HG02885 (cell line): Measurements from ENCODE around the gene ANKRD13D.
"Not testable (repeated sequence)": the region's sequence is repeated elsewhere in the genome, so short reads cannot be mapped to it uniquely, and the experiment has no call there.

Experiments used
- ATAC-seq: cut with Tn5 transposase; IDR thresholded peaks from one replicate; pipeline ENCODE4 v1.9.1; 2021; ENCODE audit warnings: mild to moderate bottlenecking; ENCODE audit not compliant: unreplicated experiment, poor library complexity

ANKRD13D gene

DNA sequence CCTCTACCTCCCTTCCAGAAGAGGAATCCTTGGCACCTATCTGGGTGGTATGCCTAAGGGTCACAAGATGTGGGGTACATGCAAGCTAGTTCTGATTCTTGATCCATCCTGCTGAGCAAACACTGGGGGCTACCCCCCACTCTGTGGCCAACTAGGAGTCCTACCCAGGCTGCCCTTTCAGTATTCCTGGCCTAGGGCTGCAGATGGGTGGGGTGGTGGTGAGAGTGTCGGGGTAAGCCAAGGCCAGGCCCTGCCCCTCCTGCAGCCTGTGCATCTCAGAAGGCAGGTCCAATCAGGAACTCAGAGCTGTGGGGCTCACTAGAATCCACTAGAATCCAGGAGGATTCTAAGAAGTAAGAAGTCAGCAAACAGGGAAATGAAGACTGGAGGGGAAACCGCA lies 25.1 kb downstream of the ANKRD13D start:
- ATAC-seq, result no peak

DNA sequence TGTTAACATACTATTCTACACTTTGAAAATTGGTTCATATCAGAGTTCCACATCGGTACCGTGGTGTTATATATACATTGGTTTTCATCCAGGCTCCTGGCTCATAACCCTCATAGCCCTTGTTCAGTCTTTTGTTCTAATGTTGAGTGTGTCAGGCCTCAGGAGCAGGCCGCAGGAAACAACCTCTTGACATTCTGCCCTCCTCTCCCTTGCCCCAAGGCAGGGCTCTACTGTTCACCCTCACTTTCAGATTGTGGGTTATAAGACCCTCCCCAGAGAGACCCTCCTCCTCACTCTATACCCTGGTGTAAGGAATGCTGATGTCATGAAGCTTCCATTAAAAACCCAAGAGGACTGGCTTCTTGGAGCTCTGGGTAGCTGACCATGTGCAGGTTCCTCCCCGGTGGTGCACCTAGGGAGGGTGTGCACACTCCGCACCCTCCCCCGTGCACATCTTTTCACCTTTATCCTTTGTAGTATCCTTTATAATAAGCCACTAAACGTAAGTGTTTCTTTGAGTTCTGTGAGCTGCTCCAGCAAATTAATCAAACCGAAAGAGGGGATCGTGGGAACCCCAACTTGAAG lies 26.3 kb downstream of the ANKRD13D start:
- ATAC-seq, result no peak

DNA sequence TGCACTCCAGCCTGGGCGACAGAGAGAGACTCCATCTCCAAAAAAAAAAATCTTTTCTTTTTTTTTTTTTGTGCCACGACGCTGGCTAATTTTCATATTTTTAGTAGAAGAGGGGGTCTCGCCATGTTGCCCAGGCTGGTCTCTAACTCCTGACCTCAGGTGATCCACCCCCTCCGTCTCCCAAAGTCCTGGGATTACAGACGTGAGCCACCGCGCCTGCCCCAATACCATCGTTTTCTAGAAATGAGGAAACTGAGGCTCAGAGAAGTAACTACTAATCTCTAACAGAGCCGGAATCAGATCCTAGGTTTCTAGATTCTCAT lies 27.7 kb downstream of the ANKRD13D start:
- ATAC-seq, result no peak

DNA sequence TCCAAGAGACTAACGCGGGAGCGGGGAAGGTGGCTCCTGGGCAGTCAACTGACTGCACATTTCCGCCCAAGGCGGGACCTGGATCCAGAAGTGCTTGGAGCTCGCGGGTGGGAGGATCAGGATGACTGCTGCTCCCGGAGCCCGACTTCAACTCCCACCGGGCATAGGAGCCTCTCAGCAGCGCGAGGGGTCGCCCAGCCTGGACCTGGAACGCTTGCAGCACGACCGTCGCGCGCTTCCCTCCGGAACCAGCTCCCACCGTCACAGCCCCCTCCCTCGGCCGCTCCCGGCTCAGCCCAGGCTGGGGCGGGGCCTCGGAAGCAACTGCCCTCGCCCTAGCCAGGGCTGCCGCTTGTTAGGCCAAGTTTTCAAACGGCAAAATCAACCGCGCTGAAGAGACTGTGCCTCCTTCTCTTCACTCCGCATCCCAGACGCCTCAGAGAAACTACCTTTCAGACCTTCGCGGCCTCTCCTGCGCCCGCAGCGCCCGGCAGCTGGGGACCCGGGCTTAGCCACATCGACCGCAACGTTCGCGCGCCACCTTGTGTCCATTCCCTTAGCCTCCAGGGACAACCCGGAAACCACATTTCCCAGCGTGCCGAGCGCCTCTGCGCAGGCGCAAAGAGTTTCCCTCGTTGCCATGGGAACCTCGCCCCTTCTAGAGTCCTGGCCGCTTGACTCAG lies 28.2 kb downstream of the ANKRD13D start:
- peak; percentile 88 for ATAC-seq

DNA sequence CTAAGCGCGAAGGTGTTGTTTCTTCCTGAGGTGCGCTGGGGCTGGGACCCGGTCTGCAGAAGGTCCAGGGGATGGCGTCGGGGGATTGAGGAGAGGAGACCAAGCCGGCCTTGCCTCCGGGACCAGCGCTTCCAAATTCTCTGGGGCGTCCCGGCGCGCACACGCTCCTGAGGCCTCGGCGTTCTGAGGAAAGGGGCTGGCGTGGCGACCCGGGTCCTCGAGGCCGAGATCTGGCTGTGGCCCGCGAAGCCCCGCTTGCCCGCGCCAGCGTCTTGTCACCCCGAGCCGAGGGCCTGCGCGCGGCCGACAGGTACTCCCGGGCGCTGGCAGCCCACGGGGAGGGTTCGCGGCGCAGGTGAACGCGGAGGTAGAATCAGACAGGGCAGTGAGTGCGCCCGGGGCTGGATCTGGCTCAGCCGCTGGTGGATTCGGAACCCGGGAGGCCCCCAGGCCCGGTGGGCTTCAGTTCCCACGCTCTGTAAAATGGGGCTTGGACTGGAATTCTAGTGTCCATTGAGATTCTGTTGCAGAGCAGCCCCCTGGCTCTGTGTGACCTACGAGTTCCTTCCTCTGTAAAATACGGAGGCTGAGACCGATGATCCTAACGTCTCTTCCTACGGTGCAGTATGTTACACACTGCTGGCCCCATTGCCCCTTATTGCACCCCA lies 28.9 kb downstream of the ANKRD13D start:
- ATAC-seq, result no peak

DNA sequence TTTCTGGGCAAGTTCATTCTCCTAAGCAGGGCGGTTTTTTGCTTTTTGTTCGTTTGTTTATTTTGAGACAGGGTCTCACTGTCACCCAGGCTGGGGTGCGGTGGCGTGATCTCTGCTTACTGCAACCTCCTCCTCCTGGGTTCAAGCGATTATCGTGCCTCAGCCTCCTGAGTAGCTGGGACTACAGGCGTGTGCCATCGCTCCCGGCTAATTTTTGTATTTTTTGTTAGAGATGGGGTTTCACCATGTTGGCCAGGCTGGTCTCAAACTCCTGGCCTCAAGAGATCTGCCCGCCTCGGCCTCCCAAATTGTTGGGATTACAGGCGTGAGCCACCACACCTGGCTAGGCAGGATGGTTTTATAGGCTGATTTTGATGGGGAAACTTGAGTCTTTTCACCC lies 29.8 kb downstream of the ANKRD13D start:
- ATAC-seq, result not testable (repeated sequence)

DNA sequence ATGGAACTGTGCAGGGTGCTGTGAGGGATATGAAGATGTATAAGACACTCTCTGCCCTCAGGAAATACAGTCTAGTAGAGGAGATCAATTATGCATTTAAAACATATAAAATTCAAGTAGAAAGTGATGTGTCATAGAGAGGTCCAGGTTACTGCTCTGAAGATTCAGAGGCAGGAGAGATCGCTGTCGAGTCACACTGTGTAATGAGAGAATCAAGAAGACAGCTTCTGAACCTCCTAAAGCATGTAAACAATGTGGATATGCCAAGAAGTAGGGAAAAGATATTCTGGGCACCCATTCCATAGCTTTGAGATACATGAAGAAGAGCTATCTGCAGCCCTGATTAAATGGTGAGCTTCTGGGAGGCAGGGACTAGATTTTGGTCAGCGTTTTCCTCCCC lies 30.9 kb downstream of the ANKRD13D start:
- ATAC-seq, result no peak

DNA sequence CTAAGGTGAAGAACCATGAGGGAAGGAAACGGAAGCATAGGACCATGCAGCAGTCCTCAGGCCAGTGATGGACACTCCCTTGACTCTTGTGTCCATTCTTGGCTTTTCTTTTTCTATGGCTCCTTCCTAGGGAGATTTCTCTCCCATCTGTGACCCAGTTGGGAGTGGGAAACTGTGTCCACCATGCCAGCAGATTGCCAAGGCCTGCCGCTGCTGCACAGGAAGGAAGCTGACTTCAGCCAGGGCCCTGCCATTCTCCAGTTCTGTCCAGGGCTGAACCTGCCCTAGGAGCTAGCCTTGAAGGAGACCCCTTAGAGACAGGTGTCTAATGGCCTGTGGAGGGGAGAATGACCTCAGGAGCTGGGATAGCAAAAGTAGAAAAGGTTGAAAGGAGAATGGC lies 31.6 kb downstream of the ANKRD13D start:
- ATAC-seq, result no peak

DNA sequence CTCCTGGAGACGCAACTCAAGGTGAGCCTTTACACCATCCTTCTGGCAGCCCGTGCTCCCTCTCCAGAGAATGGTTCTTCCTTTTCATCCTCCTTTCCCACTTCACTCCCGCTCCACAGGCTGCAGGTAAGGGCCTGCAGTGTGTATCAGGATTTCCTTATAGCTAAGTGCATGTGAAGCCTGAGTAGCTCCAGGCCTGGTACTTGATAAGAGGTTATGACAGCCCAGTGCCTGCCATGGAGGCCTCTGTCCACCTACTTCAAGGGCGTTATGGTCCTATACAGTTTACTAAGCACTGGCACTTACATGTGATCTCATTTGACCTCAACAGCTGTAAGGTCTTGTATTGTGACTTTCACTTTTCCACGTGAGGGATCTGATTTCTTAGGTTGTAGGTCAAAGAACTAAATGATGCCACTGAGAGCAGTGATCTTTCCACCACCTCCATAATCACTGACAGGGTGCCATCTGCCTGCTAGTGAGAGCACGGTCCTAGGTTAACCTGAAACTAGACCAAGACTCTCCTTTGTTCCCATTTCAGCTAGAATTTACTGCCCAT lies 32.3 kb downstream of the ANKRD13D start:
- ATAC-seq, result no peak

DNA sequence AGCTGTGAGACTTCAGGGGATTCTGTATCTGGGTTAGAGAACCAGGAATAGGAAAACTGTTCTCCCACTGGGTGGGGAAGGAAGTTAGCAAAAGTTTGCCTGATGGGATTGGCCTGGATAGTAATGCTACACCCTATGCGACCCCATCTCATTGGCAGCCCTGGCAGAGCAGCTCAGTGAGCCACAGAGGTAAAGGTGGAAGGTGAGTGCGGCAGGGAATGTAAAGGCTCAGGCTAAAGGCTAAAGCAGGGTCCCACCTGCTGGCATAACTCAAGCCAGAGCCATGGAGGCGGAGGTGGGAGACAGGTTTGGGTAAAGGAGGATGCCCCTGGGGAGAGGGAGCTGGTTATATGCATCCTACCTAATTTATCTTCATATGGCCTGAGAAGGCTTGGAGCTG lies 32.9 kb downstream of the ANKRD13D start:
- ATAC-seq, result no peak

DNA sequence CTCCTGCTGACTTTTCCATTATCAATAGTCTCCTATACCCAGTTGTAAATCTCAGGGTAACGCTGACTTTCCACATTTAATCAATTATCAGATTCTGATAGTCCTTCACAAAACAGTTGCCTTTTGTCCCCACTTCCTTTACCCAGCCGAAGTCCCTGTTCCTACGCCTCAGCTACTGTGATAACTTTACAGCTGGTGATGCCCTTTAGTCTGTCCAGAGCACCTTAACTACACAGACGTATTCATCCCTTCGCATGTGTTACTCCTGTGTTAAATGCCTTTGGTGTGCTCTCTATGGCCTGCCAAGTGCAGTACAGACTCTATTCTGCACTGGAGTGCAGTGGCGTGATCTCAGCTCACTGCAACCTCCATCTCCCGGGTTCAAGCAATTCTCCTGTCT lies 34.4 kb downstream of the ANKRD13D start:
- no peak for ATAC-seq

DNA sequence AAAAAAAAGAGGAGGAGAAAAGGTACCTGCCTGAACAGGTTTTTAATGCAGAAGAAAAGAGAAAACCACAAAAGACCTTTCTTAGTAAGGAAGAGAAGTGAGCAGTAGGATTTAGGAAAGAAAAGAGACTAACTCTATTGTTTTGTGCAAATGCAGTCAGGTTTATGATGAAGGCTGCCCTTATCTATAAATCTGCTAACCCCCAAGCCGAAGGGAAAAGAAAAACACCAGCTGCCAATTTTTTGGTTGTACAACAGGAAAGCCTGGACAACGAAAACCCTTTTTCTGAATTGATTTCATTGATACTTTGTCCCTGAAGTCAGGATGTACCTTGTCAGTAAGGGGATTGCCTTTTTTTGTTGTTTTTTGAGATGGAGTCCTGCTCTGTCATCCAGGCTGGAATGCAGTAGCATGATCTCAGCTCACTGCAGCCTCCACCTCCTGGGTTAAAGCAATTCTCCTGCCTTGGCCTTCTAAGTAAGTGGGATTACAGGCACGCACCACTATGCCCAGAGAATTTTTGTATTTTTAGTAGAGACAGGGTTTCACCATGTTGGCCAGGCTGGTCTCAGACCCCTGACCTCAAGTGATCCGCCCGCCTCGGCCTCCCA lies 43.1 kb downstream of the ANKRD13D start:
- no peak for ATAC-seq

DNA sequence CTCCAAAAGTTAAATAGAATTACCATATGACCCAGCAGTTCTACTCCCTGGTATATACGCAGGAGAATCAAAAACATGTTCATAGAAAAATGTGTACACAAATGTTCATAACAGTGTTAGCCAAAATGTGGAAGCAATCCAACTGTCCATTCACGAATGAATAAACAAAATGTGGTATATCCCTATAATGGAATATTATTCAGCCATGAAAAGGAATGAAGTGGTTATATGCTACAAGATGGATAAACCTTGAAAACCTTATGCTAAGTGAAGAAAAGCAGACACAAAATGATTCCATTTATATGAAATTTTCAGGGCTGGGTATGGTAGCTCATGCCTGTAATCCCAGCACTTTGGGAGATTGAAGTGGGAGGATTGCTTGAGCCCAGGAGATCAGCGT lies 48.2 kb downstream of the ANKRD13D start:
- no peak for ATAC-seq

DNA sequence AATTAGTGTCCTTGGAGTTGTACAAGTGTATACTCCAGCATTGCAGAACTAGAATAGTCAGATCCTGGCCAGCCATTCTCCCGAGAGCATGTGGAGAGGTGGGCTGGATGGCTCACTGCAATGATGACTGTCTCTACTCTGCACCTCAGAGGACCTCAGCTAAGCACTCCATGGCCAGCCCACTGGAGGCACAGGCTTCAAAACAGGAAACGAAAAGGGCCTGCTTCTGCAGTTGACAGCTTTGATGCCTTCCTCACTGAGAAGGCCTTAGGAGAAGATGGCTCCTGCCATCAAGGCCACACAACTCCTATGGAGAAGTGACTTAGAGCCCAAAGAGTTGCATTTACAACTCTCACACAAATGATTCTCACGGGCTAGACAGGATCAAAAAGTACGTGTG lies 55.2 kb downstream of the ANKRD13D start:
- no peak for ATAC-seq

DNA sequence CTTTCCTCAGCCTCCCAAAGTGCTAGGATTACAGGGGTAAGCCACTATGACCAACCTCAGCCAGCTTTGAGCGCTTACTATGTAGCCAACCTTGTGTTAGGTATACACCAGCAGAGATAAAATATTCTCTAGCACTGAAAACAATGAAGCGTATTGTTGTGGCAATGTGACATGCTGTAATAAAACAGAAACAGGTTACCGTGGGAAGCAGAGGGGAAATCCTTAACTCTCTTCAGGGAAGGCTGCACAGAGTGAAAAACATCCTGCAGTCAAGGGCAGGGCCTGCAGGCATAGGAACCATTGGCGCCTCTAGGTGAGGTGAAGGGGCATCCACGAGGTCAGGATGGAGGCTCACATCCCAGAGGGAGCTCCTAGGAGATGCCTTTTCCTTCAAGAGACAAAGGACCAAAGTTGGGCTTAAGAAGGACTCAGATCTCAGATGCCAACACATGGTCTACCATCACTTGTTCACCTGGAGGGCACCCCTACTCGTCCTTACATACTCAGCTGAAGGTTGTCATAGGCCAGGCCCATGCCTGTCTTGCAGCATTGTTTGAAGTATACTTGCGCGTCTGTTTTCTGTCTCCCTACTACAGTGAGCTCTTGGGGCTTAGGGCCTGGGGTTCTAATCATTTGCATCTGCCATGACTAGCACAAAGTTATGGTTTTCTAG lies 56.3 kb downstream of the ANKRD13D start:
- ATAC-seq, result no peak

DNA sequence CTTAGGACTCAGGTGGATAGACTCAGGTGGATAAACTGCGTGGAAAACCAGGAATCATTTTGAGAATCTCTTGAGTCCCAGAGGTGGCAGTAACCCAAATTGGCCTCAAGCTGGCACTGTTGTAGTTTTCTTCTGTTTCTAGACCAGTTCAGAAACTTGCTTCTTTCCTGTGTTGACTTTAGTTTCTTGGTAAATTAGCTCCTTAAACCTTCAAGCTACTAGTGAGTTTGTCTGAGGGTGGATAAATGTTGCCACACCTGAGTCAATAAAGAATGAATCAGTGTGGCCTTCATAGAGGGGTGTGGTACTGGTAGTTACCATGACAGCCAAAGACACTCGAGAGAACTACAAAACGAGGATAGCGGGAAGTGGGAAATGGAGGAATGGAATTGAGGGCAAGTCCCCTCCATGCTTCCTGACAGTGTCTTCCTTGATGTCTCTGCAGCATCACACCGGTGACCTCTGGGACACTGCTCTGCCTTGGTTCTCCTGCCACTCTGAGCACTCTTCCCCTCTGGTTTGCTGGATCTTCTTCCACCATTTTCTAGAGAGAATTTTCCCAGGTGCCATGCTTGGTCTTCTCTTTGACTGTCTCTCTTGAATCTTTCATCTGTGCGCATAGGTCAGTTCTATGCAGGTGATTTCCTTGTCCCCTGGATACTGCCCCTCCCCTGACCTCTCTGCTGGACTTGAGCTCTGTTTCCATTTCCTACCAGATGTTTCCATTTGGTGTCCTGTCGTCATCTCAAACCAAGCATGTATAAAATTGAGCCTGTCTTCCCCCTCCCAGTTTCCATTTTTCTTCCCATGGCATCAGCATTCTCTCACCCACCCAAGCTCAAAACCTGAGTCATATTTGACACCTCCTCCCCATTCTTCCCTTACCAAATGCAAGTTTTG lies 57.1 kb downstream of the ANKRD13D start:
- no peak for ATAC-seq

DNA sequence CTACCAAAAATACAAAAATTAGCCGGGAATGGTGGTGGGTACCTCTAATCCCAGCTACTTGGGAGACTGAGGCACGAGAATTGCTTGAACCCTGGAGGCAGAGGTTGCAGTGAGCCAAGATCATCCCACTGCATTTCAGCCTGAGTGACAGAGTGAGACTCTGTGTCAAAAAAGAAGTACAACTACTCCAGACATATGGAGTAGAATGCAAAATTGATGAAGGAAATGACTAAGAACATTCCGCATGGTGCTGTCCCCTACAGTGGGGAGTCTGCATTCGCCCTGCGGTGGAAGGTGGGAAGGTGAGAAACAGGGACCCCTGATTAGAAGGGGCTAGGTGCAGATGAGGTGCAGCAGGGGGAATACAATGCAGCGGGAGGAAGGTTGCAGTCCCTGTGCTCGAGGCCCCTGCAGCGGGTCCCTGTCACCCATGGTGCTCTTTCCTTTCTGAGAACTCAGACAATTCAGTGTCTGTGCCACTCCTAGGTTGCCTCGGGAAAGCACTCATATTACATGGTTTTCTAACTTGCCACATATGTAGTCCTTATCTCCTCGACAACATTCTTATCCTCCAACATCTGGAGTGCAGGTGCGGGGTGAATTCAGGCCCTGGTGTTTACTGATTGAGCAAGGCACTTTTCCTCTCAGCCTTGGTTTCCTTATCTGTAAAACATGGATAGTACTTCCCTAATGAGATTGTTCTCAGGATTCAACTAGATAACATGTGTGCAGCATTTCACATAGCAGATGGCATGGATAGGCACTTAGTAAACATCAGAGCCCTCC lies 59.1 kb downstream of the ANKRD13D start:
- ATAC-seq, result no peak

DNA sequence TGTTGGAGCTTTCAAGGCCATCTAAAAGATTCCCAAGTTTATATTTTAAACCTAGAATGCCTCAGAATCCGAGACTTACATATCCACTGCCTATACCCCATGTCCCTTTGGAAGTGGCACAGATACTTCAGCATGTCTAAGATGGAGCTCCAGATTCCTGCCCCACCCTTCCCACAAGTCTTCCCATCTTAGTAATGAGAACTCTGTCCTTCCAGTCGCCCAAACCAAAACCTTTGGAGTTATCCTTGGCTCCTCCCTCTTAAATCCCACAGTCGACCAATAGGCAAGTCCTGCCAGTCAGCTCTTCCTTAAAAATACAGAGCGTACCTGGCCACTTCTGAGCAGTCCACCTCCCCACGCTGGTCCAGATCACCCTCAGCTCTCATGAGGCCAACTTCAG lies 59.9 kb downstream of the ANKRD13D start:
- ATAC-seq, result no peak

DNA sequence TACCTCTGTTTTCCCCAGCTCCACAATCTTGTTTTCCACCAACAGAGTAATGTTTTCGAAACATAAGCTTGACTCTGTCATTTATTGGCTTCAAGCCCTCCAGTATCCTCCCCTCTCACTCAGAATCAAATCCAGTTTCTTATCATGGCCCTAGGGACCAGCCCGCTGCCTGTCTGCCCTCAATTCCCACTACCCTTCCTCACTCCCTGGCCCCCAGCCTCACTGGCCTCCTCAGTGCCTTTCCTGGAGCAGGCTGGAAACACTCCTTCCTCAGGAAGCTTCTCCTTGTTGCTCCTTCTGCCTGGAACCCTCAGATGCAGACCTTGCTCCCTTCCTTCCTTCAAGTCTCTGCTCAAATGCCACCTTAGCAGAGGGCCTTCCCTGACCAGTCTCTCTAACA lies 60.4 kb downstream of the ANKRD13D start:
- ATAC-seq, result no peak
